Measurements from ENCODE around the gene LASP1.
"Not testable (repeated sequence)": the region's sequence is repeated elsewhere in the genome, so short reads cannot be mapped to it uniquely, and the experiment has no call there.

The LASP1 gene

DNA sequence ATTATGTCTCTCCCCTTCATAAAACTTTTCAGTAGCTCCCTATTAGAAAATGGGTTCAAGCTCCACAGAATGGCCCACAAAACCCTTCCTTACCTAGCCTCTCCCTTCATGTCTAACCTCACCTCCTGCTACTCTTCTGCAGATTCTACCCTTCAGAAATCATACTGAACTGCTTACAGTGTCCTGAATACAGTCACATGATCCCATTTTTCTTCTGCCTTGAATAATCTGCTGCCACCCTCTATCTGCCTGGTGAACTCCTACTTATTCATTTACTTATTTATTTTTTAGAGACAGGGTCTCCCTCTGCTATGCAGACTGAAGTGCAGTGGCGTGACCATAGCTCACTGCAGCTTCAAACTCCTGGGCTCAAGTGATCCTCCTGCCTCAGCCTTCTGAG is 70.5 kb downstream of the LASP1 start:
- DNase-seq = no peak

DNA sequence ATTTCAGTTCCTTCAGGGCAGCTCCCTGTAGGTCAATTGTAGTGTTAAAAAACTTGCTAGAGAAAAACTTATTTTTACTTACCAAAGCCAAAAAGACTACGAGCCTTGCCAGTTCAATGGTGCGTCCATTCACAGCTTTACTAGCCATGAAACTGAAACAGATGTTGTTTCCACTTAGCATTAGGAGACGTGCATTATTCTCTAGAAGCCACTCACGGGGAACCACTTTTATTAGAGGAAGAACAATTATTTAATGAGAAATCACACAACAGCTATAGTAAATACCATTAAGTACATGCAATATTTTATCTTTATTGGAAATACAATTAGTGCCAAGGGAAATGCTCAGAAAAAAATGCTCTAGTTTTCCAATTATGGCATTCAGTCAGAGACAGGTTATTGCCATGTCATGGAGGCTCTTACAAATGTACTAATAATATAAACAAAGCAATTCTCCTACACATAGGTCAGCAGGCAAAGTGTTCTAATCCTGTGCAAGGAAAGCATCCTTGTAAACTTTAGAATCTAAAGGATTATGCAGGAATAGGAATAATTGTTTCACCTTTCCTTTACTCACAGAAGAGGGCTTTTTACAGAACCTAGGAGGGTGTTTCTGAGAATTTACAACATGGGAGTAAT is 73.0 kb downstream of the LASP1 start:
- no peak for DNase-seq

DNA sequence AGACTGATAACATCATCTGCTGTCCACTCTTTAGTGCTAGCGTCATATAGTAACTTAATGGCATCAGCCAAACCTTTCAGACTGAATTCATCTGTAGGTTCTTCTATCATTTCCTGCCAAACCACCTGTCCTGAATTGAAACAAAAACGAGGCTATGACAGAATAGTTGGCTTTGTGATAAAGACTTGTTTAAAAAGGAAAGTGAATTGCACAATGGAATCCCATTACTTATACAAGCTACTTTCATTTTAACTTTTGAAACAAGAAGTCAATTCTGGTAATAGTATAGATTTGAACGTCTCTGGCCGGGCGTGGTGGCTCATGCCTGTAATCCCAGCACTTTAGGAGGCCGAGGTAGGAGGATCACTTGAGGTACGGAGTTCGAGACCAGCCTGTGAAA is 73.7 kb downstream of the LASP1 start:
- no peak for DNase-seq

DNA sequence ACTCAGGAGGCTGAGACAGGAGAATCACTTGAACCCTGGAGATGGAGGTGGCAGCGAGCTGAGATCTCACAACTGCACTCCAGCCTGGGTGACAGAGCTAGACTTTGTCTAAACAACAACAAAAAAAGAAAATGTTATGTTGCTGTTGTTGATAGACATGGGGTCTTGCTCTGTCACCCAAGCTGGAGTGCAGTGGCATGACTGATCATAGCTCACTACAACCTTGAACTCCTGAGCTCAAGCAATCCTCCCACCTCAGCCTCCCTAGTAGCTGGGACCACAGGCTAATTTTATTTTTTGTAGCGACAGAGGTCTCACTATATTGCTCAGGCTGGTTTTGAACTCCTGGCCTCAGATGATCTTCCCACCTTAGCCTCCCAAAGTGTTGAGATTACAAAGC is 77.3 kb downstream of the LASP1 start:
- no peak for DNase-seq

DNA sequence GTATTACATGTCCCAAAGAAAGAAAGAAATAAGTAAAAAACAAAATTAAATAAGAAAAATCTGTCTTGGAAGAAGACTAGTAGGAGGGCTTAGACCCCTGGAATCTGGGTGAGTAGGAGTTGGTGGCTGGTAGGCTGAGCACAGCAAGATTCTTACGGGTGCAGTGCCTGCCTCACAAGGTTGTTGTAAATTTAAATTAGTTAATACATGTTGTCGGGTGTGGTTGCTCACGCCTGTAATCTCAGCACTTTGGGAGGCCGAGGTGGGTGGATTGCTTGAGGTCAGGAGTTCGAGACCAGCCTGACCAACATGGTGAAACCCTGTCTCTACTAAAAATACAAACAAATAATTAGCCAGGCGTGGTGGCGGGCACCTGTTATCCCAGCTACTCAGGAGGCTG is 83.9 kb downstream of the LASP1 start:
- not testable (repeated sequence) for DNase-seq

DNA sequence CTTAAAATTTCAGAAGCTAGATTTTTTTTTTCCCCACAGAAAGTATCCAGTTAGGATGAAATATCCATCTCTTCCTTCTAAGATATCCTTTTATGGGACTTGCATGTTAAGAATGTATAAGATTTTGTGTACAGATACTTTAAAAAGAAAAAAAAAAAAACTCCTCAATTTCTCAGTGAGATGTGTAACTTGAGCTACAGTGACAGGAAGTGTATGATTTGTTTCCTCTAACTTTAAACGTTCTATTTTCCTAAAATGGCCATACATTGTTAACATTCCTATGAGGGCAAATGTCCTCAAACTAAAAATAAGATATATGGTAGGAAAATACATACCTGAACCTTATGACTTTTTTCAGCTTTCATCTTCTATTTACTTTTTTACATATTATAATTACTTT is 88.5 kb downstream of the LASP1 start:
- no peak for DNase-seq

DNA sequence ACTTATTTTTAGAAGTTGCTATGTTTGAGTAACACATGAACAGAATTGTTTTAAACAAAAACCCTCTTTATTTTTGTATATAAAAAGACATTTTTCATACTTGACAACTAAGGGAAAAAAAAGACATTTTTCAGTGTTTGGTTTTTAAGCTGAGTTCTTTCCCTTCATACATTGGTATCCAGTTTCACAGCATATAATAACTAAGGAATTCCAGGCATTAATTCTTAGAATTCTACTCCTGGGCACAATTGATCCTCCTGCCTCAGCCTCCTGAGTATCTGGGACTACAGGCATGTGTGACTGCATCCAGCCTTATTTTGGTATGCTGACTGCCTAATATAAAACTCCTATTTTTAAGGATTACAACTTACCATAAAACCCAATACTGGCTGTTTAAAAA is 88.9 kb downstream of the LASP1 start:
- no peak for DNase-seq

DNA sequence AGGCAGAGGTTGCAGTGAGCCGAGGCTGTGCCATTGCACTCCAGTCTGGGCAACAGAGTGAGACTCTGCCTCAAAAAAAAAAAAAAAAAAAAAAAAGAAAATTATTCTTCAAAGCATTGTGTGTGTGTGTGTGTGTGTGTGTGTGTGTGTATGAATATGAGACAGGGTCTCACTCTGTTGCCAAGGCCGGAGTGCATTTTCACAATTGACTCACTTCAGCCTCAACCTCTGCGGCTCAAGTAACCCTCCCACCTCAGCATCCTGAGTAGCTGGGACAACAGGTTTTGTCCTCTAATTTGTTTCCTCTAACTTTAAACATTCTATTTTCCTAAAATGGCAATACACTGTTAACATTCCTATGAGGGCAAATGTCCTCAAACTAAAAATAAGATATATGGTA is 89.7 kb downstream of the LASP1 start:
- DNase-seq = no peak

DNA sequence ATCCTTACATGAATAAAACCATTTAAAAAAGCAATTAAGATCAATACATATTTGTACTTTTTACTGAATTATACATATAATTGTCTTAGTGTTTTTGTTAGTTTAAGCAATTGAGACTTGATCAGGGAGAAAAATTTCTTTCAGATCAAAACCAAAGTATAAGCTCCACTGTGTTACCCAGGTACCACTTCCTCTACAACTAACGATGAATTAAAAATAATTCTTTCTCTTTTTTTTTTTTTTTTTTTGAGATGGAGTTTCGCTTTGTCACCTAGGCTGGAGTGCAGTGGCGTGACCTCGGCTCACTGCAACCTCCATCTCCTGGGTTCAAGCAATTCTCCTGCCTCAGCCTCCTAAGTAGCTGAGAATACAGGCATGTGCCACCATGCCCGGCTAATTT is 90.5 kb downstream of the LASP1 start:
- no peak for DNase-seq

DNA sequence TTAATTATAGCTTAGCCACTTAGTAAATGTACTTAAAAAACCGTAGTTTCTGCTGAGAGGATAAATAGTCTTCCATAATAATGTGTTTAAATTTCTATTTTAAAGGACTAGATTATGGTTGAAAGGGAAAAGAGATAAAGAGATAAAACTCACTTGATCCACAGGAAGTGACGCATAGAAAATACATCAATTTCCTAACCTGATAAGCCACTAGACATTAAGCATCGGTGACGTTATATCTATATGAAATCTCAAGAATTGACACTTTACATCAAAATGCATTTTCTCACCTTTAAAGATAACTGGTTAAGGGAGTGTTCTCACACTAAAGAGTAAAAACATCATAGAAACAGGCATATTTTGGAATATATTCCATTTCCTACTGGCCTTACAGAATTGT is 91.6 kb downstream of the LASP1 start:
- DNase-seq = no peak

DNA sequence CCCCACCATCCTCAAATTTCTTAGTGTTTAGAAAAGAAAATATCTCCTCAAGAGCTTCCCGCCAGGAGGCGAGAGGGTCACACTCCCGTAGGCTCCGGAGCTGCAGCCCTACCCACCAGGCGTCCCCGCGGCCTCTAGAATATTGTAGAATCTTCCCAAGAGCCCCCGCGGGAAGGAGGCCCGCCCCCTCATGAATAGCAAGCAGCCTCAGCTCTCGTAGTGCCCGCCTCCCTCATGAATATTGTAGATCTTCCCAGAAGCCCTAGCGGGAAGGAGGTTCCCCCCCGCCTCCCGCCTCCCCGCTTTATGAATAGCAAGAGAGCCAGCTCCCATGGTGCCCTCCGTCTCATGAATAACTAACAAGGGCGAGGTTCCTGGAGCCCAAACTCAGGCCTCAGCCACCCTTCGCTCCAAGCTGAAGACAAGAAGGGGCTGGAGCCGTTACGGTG is 97.5 kb downstream of the LASP1 start, which contains the start of gene FBXO47:
TSS of gene FBXO47 (minus strand) at position 114 of the 449 bp plus-strand sequence. CDS start 4,378 bp downstream, outside the sequence.
- peak; percentile 96 for DNase-seq

DNA sequence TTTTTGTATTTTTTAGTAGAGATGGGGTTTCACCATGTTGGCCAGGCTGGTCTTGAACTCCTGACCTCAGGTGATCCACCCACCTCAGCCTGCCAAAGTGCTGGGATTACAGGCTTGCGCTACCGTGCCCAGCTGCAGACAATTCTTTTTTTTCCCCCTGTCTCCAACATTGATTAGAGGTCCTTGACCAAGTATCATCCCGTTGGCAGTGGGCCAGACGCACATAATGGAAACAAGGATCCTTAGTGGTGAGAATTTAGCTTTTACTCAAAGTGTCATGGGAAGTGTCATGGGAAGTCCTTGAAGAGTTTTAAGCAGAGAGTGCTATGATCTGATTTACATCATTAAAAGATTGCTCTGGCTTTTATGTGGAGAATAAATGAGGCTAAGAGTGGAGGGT is 99.4 kb downstream of the LASP1 start:
- peak; percentile 76 for DNase-seq

DNA sequence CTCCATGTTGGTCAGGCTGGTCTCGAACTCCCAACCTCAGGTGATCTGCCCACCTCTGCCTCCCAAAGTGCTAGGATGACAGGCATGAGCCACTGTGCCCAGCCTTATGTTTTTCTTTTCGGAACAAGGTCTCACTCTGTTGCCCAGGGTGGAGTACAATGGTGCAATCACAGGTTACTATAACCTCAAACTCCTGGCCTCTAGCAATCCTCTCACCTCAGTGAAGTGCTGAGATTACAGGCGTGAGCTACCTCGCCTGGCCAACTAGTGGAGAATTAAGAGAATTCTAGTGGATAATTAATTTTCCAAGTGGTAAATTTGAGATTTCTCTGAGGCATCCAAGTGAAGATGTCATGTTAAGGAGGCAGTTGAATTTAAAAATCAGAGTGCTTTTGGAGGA is 100.3 kb downstream of the LASP1 start:
- no peak for DNase-seq

DNA sequence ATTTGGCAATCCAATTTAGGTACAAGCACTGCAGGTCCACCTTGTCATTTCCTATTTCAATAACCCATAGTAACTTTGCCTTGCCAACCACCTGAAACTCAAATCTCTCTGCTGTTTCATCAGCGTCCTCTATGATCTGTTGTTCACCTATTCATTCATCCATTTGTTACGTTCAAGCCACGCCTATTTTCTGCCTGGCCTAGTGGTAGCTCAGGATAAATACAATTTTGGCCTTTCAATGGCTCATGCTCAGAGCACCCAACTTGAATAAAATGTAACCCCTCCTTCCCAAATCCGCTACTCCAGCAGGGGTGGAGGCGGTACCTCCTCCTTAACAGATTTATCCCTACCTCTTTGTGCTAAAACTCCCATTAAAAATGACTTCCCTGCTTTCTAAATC is 100.9 kb downstream of the LASP1 start:
- no peak for DNase-seq

All from NCI-H2227 treated with DMSO at 0.1 percent for 48 hours (cell line).